K562 (cell line): Measurements from ENCODE around the gene GAPDHS. TPM values are rescaled to one million over a fixed set of nuclear protein-coding genes. Genes with fewer than 3 reads are reported as not detected.

Source experiments
- CREB3 ChIP-seq: fragments of 450-650 bp; conservative IDR thresholded peaks from 2 replicates; pipeline ENCODE4 v1.6.1; 2016; ENCODE audit warnings: missing genetic modification characterization, low read depth, mild to moderate bottlenecking, missing compliant biosample characterization, moderate library complexity
- CREBBP ChIP-seq: IDR thresholded peaks from one replicate; pipeline ENCODE4 v1.6.1; 2012; ENCODE audit warnings: low read depth, mild to moderate bottlenecking, control low read depth, inconsistent platforms, low read length
- FOSL1 ChIP-seq: fragments of 200-800 bp; sonication (Bioruptor generic); conservative IDR thresholded peaks from 2 replicates; pipeline ENCODE4 v1.6.1; 2016; ENCODE audit warnings: missing genetic modification characterization, missing compliant biosample characterization
- HNRNPL ChIP-seq: fragments of 200-400 bp; formaldehyde crosslinking; IDR thresholded peaks from 2 replicates; pipeline ENCODE4 v1.6.1; 2017; ENCODE audit warnings: low read depth, mild to moderate bottlenecking, low read length
- KAT7 ChIP-seq: sonication (generic); formaldehyde crosslinking; IDR thresholded peaks from 2 replicates; pipeline ENCODE4 v1.8.0; 2022; ENCODE audit warnings: missing genetic modification reagents, mild to moderate bottlenecking, borderline replicate concordance
- KAT8 ChIP-seq: fragments of 450-650 bp; IDR thresholded peaks from 2 replicates; pipeline ENCODE4 v1.6.1; 2016; ENCODE audit warnings: low read depth, mild to moderate bottlenecking
- MAFF ChIP-seq: IDR thresholded peaks from 2 replicates; pipeline ENCODE4 v1.6.1; 2012; ENCODE audit warnings: low read length, improper control_type of control experiment
- MAFG ChIP-seq: fragments of 450-650 bp; conservative IDR thresholded peaks from 2 replicates; pipeline ENCODE4 v1.6.1; 2016; ENCODE audit warnings: missing genetic modification characterization, missing compliant biosample characterization
- SMARCE1 ChIP-seq: fragments of 450-650 bp; IDR thresholded peaks from 2 replicates; pipeline ENCODE4 v1.7.1; 2016; ENCODE audit warnings: mild to moderate bottlenecking
- SNIP1 ChIP-seq: fragments of 450-650 bp; IDR thresholded peaks from 2 replicates; pipeline ENCODE4 v1.7.1; 2017; ENCODE audit warnings: low read depth, mild to moderate bottlenecking
- ZNF239 ChIP-seq: fragments of 250-450 bp; sonication (Bioruptor Pico); IDR thresholded peaks from 2 replicates; pipeline ENCODE4 v1.4.0; 2020; ENCODE audit warnings: mild to moderate bottlenecking
- ZNF592 ChIP-seq: fragments of 450-650 bp; IDR thresholded peaks from 2 replicates; pipeline ENCODE4 v1.6.1; 2017; ENCODE audit warnings: antibody characterized with exemption, mild to moderate bottlenecking
- ZNF79 ChIP-seq: fragments of 250-450 bp; sonication (Bioruptor Pico); IDR thresholded peaks from 2 replicates; pipeline ENCODE4 v1.4.0; 2020; ENCODE audit warnings: low read depth, mild to moderate bottlenecking, moderate library complexity
- ZSCAN32 ChIP-seq: fragments of 450-650 bp; formaldehyde crosslinking; IDR thresholded peaks from 2 replicates; pipeline ENCODE4 v1.4.0; 2020; ENCODE audit warnings: mild to moderate bottlenecking, moderate library complexity
- polyA plus RNA-seq, 8 experiments: library from polyadenylated mRNA; depleted of rRNA in 4 of 8; stranded (reverse) in 5 of 8; unstranded in 3 of 8; fragments of >200 nt; fragmentation: Nextera tagmentation in 2 of 8; fragmentation: Illumina TruSeq in 1 of 8; extraction: Ambion mirVana in 2 of 8; extraction: Trizol in 1 of 8; gene quantifications; 2 replicates each; pipeline versions ENCODE4 v1.2.1 to v1.2.3, GENCODE V29; 2011 to 2014; ENCODE audit warnings: inconsistent platforms in 1 of 8, missing spikeins in 1 of 8
- total RNA-seq, 7 experiments: library from RNA; depleted of rRNA in 6 of 7; stranded (reverse); fragments of >200 nt in 6 of 7; fragmentation: Illumina TruSeq in 2 of 7; extraction: Trizol in 2 of 7; gene quantifications; 2 replicates each; pipeline versions ENCODE4 v1.2.1 to v1.2.3, GENCODE V29; 2011 to 2021; ENCODE audit warnings: low replicate concordance in 1 of 7

GAPDHS gene
- total and polyA plus RNA-seq, 9 of the 15 experiments (the other 6 are each of a cell fraction or from before 2014, with no cell fraction given): 0.08 to 0.12 TPM; not detected in 7

- TF ChIP-seq CREB3 (tag) (no peak), SNIP1 (no peak), ZNF239 (CRISPR knock-in tag) (no peak), ZNF79 (CRISPR knock-in tag) (no peak), KAT7 (no peak), ZNF592 (no peak), MAFF (no peak), MAFG (tag) (no peak), SMARCE1 (no peak), KAT8 (no peak), ZSCAN32 (CRISPR knock-in tag) (no peak), FOSL1 (tag) (no peak), HNRNPL (no peak), CREBBP (no peak)
- TF ChIP-seq, all 486 proteins: peak for 0
Observed at GRCh38 chr19:35539314-35539713, 6.1 kb downstream of the GAPDHS start (continued).
